ENCODE measurements around the gene BTBD16.

- TF ChIP-seq, protein P1, sequence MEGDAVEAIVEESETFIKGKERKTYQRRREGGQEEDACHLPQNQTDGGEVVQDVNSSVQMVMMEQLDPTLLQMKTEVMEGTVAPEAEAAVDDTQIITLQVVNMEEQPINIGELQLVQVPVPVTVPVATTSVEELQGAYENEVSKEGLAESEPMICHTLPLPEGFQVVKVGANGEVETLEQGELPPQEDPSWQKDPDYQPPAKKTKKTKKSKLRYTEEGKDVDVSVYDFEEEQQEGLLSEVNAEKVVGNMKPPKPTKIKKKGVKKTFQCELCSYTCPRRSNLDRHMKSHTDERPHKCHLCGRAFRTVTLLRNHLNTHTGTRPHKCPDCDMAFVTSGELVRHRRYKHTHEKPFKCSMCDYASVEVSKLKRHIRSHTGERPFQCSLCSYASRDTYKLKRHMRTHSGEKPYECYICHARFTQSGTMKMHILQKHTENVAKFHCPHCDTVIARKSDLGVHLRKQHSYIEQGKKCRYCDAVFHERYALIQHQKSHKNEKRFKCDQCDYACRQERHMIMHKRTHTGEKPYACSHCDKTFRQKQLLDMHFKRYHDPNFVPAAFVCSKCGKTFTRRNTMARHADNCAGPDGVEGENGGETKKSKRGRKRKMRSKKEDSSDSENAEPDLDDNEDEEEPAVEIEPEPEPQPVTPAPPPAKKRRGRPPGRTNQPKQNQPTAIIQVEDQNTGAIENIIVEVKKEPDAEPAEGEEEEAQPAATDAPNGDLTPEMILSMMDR (IDR thresholded peaks at IDR 0.05), result no peak
- no peak for TF ChIP-seq POLR2A (IDR thresholded peaks at IDR 0.05)
Observed at GRCh38 chr10:122254831-122255230, 16.3 kb upstream of the BTBD16 start.

Measured in stomach (tissue), 4 donors.